ENCODE data around the gene PDE10A. TPM values are rescaled to one million over a fixed set of nuclear protein-coding genes. Genes with fewer than 3 reads are reported as not detected.

PDE10A gene
- total RNA-seq, 4 donors from 2014 or later = 0.54 to 4.4 (median 0.98) TPM

DNA sequence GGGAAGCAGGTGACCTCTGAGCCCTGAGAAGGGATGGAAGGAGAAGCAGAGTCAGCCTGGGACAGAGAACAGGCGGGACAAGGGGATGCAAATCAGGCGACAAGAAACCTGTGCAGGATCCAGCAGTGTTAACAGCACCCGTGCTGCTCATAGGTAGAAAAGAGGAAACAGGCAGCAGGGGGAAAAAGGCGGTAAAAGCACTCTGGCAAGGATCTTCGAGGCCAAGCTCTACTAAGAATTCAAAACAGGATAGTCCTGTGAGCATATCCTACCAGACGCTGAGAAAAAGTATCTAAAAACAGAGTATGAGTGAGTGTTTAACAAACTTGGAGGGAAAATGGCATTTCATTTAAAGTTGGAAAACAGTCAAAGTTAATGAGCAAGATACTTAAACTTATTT is 370.4 kb downstream of the PDE10A start:
- intact Hi-C loops (cut with DNase I; ENCODE audit: low total_unique reads) = no loop called here
- TF ChIP-seq POLR2A (IDR thresholded peaks at IDR 0.05) = no peak
- TF ChIP-seq, protein P1, sequence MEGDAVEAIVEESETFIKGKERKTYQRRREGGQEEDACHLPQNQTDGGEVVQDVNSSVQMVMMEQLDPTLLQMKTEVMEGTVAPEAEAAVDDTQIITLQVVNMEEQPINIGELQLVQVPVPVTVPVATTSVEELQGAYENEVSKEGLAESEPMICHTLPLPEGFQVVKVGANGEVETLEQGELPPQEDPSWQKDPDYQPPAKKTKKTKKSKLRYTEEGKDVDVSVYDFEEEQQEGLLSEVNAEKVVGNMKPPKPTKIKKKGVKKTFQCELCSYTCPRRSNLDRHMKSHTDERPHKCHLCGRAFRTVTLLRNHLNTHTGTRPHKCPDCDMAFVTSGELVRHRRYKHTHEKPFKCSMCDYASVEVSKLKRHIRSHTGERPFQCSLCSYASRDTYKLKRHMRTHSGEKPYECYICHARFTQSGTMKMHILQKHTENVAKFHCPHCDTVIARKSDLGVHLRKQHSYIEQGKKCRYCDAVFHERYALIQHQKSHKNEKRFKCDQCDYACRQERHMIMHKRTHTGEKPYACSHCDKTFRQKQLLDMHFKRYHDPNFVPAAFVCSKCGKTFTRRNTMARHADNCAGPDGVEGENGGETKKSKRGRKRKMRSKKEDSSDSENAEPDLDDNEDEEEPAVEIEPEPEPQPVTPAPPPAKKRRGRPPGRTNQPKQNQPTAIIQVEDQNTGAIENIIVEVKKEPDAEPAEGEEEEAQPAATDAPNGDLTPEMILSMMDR (IDR thresholded peaks at IDR 0.05) = no peak
- no peak for DNase-seq (ENCODE audit: low spot score in 2 of 2)
- 81 to 82% methylated on average over 6 of the region's 6 CpGs for WGBS, 2 donors
- no peak overlapping the region for H3K4me3 ChIP-seq (ENCODE audit: low read depth, poor library complexity, severe bottlenecking)
